HepG2 (cell line): ENCODE measurements around the gene USP5.
A peak's percentile ranks its signal among the peaks of the same experiment; 100 is the strongest.

Experiments
- POLR2AphosphoS5 ChIP-seq: IDR thresholded peaks from 2 replicates; pipeline ENCODE4 v1.6.1; 2012; ENCODE audit warnings: low read depth, low read length
- RELA ChIP-seq: sonication (generic); formaldehyde crosslinking; IDR thresholded peaks from 2 replicates; pipeline ENCODE4 v1.4.0; 2020; ENCODE audit warnings: missing genetic modification reagents
- ZNF317 ChIP-seq: sonication (generic); formaldehyde crosslinking; IDR thresholded peaks from 2 replicates; pipeline ENCODE4 v1.5.0; 2020; ENCODE audit warnings: mild to moderate bottlenecking, missing genetic modification reagents

DNA sequence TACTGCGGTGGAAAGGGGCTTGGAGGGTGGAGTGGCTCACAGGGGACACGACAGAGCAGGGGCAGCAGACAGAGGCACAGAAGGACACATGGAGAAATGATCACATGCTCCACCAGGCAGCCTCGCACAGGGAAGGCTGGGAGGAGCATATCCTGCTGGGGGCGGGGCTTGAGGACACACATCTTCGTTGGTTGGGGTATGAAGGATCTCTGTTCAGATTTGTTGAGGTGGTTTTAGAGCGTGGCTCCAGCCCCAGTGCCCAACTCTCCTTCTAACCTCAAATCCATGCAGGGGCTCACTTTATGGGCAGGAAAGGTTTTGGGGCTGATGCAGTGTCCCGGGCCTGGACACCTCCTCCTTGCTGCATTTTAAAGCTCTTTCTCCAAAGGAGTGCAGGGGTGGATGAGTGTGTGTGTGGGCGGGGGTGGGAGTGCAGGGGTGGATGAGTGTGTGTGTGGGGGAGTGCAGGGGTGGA, 24.5 kb upstream of the USP5 start:
- TF ChIP-seq POLR2AphosphoS5 (peak; percentile 53; the same call in 1 of the 2 replicates), RELA (CRISPR knock-in tag) (no peak), ZNF317 (CRISPR knock-in tag) (no peak)
